HG03196 (cell line): ENCODE measurements around the gene PHC1.
"Not testable (repeated sequence)": the region's sequence is repeated elsewhere in the genome, so short reads cannot be mapped to it uniquely, and the experiment has no call there.

Experiments
- ATAC-seq: cut with Tn5 transposase; IDR thresholded peaks from one replicate; pipeline ENCODE4 v1.9.1; 2021; ENCODE audit not compliant: unreplicated experiment

The PHC1 gene

DNA sequence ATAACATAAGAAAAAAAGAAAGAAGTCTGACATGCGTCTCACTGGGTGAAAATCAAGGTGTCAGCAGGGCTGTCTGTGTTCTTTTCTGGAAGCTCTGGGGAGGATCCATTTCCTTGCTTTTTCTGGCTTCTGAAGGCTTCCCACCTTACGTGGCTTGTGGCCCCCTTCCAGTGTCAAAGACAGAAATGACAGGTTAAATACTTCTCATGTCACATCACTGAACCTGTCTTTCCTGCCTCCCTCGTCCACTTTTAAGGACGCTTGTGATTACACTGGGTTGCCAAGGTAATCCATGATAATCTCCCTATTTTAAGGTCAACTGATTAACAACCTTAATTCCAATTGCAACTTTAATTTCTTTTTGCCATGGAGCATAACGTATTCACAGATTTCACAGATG is 4.6 kb upstream of the PHC1 start:
- no peak for ATAC-seq

- no peak for ATAC-seq
Measured at GRCh38 chr12:8911606-8912268, 2.6 kb upstream of the PHC1 start.

- no peak for ATAC-seq
Measured at GRCh38 chr12:8912914-8913313, 1.4 kb upstream of the PHC1 start.

- ATAC-seq = no peak
Measured at GRCh38 chr12:8913702-8914032, 642 bp upstream of the PHC1 start.

- peak; percentile 66 for ATAC-seq
Measured at GRCh38 chr12:8914716-8915526, 612 bp downstream of the PHC1 start.

- no peak for ATAC-seq
Measured at GRCh38 chr12:8916154-8916553, 1.8 kb downstream of the PHC1 start.

DNA sequence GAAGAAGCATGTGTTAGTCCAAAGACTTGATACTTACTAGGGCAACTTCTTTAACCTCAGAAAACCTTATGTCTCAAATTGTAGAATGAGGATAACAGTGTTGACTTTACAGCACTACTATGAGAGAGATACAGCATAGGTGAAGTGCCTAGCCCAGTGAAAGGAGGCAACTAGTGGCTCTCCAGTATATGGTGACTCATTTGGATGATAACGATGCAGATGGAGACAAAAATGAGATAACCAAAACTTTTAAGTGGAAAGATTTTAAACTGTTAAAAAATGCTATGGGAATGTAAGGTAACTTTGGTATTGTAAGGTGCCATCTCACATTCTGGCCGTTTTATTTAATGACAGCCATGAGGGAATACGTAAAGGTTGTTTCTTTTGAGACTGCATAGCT is 2.7 kb downstream of the PHC1 start:
- no peak for ATAC-seq

GRCh38 chr12:8917751-8918150 is 3.4 kb downstream of the PHC1 start:
- no peak for ATAC-seq

DNA sequence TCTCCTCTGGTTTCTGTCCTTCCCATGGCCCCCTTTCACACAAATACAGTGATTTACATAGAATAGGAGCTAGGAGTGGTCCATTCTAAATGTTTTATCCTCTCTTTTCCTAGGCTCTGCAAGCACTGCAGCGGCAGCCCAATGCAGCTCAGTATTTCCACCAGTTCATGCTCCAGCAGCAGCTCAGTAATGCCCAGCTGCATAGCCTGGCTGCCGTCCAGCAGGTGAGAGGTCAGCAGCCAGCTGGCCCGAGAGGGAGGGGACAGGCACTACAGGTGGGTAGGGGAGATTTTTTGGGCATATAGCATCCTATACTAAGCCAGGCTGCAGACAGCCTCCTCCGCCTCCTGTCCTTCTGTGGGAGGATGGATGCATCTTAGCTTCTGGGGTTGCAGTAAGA is 5.3 kb downstream of the PHC1 start:
- ATAC-seq = not testable (repeated sequence)

DNA sequence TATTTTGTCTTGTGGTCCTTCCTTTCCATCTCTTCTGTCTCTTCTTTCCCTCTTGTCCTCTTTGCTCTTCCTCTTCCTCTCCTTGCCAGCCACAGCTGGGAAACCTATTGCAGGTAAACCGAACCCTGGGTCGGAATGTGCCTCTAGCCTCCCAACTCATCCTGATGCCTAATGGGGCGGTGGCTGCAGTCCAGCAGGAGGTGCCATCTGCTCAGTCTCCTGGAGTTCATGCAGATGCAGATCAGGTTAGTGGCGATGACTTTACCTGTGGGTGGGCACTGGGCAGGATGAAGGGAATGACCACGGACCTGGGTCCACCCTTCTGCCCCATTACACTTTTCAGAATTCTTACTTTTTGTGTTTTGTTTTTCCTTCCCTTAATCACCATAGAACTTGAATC is 8.2 kb downstream of the PHC1 start:
- no peak for ATAC-seq

- not testable (repeated sequence) for ATAC-seq
Measured at GRCh38 chr12:8930655-8931323, 16.5 kb downstream of the PHC1 start.

- not testable (repeated sequence) for ATAC-seq
Measured at GRCh38 chr12:8932464-8932863, 18.2 kb downstream of the PHC1 start.

GRCh38 chr12:8934080-8934479 is 19.8 kb downstream of the PHC1 start:
- not testable (repeated sequence) for ATAC-seq

DNA sequence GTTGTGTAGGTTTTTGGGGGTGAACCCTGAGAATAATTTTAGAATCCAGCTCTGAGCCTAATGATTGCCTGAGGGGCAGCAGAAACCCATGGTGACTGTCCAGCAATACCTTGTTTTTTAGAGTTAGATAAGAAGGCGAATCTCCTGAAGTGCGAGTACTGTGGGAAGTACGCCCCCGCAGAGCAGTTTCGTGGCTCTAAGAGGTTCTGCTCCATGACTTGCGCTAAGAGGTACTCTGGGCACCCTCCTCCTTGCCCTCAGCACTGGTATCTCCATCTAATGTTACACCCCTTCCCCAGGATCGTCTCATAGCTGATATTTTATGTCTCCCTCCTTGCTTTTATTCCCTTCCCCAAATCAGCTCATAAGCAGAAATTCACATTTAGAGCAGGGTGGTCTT is 22.4 kb downstream of the PHC1 start:
- no peak for ATAC-seq

GRCh38 chr12:8937842-8938442 is 23.6 kb downstream of the PHC1 start:
- ATAC-seq = not testable (repeated sequence)

DNA sequence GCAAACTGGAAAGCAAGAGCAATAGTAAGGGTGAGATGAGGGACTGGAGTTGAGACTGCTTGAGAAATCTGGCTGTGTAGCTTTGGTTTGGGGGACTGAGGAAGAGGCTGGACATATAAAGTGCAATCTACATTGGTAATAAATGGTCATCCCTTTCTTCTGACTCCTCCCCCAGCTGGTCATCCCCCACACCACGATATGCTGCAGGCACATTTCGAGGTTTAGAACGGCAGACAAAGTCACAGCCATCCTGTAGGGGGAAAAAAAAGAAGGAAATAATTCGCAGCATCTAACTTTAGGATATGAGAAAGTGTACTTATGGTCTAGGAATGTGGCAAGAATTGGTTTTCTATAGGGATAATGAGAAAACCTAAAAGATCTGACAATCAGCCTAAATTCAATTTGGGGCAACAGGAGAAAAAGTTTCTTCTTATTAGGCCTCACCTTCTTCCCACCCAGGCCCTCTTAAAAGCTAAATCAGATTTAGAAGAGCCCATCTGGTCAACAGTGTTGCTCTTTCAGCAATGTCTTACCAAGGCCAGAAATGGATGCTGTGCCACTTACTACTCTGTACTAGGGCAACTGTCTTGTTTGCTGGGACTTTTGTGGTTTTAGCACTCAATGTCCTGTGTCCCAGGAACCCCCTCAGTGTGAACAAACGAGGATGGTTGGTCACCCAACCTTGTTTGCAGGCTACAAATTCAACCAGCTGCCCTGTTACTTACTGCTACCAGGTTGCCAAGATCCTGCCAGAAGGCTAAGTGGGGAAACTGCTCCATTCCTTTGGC is 27.6 kb downstream of the PHC1 start:
- no peak for ATAC-seq

GRCh38 chr12:8943565-8944186 is 29.4 kb downstream of the PHC1 start:
- no peak for ATAC-seq

GRCh38 chr12:8946733-8947132 is 32.4 kb downstream of the PHC1 start:
- ATAC-seq = no peak

- no peak for ATAC-seq
Measured at GRCh38 chr12:8947737-8948136, 33.4 kb downstream of the PHC1 start.

DNA sequence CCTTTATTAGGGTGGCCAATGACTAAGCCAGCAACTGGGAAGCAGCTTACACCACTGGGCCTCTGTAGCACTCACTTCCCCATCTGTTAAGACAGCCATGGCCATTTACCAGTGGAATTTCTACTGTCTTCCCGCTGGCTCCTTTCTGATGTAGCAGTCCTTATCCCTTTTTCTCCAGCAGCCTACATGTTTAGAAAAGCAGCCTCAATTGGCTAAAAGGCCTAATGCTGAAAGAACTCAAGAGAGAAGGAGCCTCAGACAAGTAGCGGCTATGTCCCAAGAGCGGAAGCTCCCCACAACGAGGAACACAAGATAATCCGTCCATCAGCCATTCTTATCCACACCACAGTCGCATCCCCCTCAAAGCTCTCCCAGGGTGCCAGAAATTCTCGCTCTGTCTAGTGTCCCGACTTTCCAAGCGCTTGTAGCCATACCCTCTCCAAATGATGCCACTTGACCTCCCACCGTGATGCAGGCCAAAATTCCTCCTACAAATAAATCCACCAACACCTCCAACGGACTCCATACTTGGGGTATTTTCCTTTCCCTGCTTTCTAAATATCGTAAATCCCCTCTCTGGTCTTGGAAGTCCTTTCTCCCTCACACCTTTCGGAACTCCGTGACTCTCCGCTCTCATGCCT is 34.5 kb downstream of the PHC1 start:
- ATAC-seq = no peak
